ENCODE results near the gene KCNK6. TPM values are rescaled to one million over a fixed set of nuclear protein-coding genes. Genes with fewer than 3 reads are reported as not detected.
A peak's percentile ranks its signal among the peaks of the same experiment; 100 is the strongest.
"Not testable (repeated sequence)": the region's sequence is repeated elsewhere in the genome, so short reads cannot be mapped to it uniquely, and the experiment has no call there.

Gene KCNK6
- total RNA-seq, 4 donors from 2014 or later: 7.4 to 19.3 (median 12.3) TPM

GRCh38 chr19:38336638-38337359, 17.2 kb downstream of the KCNK6 start:
- DNase-seq: peak; percentile 98 to 99 (median 99)
- peaks cover 0 to 16% (median 5%) of the 10 kb centered on the region in 4 donors for H3K4me1 ChIP-seq
- peak overlapping the region; percentile 59 to 77 (median 72) for H3K4me3 ChIP-seq
- TF ChIP-seq POLR2A (IDR thresholded peaks at IDR 0.05): peak in 1 of 2 donors; percentile 10
- TF ChIP-seq, protein P1, sequence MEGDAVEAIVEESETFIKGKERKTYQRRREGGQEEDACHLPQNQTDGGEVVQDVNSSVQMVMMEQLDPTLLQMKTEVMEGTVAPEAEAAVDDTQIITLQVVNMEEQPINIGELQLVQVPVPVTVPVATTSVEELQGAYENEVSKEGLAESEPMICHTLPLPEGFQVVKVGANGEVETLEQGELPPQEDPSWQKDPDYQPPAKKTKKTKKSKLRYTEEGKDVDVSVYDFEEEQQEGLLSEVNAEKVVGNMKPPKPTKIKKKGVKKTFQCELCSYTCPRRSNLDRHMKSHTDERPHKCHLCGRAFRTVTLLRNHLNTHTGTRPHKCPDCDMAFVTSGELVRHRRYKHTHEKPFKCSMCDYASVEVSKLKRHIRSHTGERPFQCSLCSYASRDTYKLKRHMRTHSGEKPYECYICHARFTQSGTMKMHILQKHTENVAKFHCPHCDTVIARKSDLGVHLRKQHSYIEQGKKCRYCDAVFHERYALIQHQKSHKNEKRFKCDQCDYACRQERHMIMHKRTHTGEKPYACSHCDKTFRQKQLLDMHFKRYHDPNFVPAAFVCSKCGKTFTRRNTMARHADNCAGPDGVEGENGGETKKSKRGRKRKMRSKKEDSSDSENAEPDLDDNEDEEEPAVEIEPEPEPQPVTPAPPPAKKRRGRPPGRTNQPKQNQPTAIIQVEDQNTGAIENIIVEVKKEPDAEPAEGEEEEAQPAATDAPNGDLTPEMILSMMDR (IDR thresholded peaks at IDR 0.05): peak in 1 of 6 experiments; percentile 5
- H3K36me3 ChIP-seq: no peaks in the 10 kb centered on the region
- no peaks in the 10 kb centered on the region for H3K27me3 ChIP-seq
- peak overlapping the region; percentile 94 to 99 (median 96) for H3K27ac ChIP-seq
- H3K9me3 ChIP-seq: no peaks in the 10 kb centered on the region

DNA sequence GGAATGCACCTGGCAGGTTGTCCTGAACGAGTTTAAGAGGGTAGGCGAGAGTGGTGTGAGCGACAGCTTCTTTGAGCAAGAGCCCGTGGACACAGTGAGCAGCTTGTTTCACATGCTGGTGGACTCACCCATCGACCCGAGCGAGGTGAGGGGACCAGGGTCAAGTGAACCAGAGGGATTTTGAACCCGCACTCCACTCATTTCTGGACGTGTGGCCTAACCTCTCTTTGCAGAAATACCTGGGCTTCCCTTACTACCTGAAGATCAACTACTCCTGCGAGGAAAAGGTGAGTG, 17.7 kb downstream of the KCNK6 start:
- Histone ChIP-seq H3K27ac (peak overlapping the region in 3 of 4 donors; percentile 94 to 99 (median 97)), H3K9me3 (no peaks in the 10 kb centered on the region), H3K4me1 (peaks cover 0 to 16% (median 5%) of the 10 kb centered on the region in 4 donors), H3K27me3 (no peaks in the 10 kb centered on the region), H3K4me3 (peak overlapping the region; percentile 59 to 77 (median 72)), H3K36me3 (no peaks in the 10 kb centered on the region)
- TF ChIP-seq POLR2A (IDR thresholded peaks at IDR 0.05): no peak
- DNase-seq: no peak

DNA sequence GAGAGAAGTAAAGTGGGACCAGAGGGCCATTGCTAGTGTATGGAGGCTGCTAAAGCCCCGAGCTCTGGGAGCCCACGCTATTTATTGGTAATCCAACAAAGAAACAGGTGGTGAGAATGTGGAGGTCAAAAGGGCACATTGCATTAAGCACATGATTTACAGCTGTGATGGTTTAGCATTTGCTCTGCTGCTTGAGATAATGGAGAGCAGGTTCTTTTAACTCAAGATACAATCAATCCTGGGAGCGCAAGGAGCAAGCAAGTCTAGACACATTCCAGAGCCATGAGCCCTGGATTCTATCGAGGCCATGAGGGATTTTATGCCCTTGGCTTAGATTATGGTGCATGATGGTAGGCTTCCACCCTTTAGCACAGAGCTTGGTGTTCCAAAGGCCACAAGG, 19.4 kb downstream of the KCNK6 start:
- Histone ChIP-seq H3K4me1 (peaks cover 0 to 16% (median 5%) of the 10 kb centered on the region in 4 donors), H3K36me3 (peaks cover 0 to 10% (median 0%) of the 10 kb centered on the region in 3 donors)
- not testable (repeated sequence) for DNase-seq, H3K4me3 ChIP-seq, H3K27me3 ChIP-seq, H3K27ac ChIP-seq, H3K9me3 ChIP-seq

GRCh38 chr19:38340927-38341326, 21.3 kb downstream of the KCNK6 start:
- no peak for DNase-seq
- H3K27me3 ChIP-seq: no peaks in the 10 kb centered on the region
- no peak overlapping the region for H3K4me3 ChIP-seq
- no peak for TF ChIP-seq POLR2A (IDR thresholded peaks at IDR 0.05)
- TF ChIP-seq, protein P1 (IDR thresholded peaks at IDR 0.05): no peak
- H3K27ac ChIP-seq: no peak overlapping the region
- no peaks in the 10 kb centered on the region for H3K9me3 ChIP-seq
- H3K4me1 ChIP-seq: peaks cover 0 to 12% (median 5%) of the 10 kb centered on the region in 4 donors
- H3K36me3 ChIP-seq: peaks cover 0 to 10% (median 0%) of the 10 kb centered on the region in 3 donors

DNA sequence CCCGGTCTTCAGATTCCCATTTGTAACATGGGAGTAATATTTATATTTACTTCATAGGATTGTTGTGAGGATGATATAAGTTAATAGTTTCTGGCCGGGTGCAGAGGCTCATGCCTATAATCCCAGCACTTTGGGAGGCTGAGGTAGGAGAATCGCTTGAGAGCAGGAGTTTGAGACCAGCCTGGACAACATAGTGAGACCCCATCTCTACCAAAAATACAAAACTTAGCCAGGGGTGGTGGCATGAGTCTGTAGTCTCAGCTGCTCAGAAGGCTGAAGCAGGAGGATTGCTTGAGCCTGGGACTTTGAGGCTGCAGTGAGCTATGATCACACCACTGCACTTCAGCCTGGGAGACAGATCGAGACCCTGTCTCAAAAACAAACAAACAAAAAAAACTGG, 27.2 kb downstream of the KCNK6 start:
- TF ChIP-seq, protein P1 (IDR thresholded peaks at IDR 0.05): no peak
- TF ChIP-seq POLR2A (IDR thresholded peaks at IDR 0.05): no peak

DNA sequence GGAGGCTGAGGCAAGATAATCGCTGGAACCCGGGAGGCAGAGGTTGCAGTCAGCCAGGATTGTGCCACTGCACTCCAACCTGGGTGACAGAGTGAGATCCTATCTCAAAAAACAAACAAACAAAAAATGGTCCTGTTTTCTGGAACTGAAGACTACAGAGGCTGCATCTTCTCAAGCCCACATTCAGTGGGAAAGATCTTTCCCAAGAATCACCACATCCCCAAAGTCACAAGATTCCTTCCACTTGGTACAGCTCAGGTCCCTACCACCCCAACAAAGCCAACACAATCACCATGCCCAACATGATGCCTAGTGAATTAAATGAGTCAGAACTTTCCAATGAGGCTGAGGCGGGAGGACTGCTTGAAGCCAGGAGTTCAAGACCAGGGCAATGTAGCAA, 31.2 kb downstream of the KCNK6 start:
- Histone ChIP-seq H3K27me3 (no peaks in the 10 kb centered on the region), H3K9me3 (no peaks in the 10 kb centered on the region)
- TF ChIP-seq POLR2A (IDR thresholded peaks at IDR 0.05): no peak
- TF ChIP-seq, protein P1 (IDR thresholded peaks at IDR 0.05): no peak

More for the DNA sequence above, 27.2 kb downstream of the KCNK6 start:
- Histone ChIP-seq H3K36me3 (peaks cover 0 to 10% (median 0%) of the 10 kb centered on the region in 3 donors), H3K27ac (no peak overlapping the region), H3K27me3 (no peaks in the 10 kb centered on the region), H3K4me1 (no peaks in the 10 kb centered on the region), H3K4me3 (no peak overlapping the region), H3K9me3 (no peaks in the 10 kb centered on the region)
- no peak for DNase-seq

More for the DNA sequence above, 31.2 kb downstream of the KCNK6 start:
- DNase-seq: no peak
- Histone ChIP-seq H3K27ac (no peak overlapping the region), H3K4me3 (no peak overlapping the region), H3K36me3 (no peaks in the 10 kb centered on the region), H3K4me1 (no peaks in the 10 kb centered on the region)
